ENCODE data around the gene EVA1C. TPM values are rescaled to one million over a fixed set of nuclear protein-coding genes. Genes with fewer than 3 reads are reported as not detected.

The EVA1C gene
- total and polyA plus RNA-seq, 10 of the 15 experiments (the other 5 are each of a cell fraction or from before 2014, with no cell fraction given): 0.13 to 0.56 (median 0.34) TPM; not detected in 7

DNA sequence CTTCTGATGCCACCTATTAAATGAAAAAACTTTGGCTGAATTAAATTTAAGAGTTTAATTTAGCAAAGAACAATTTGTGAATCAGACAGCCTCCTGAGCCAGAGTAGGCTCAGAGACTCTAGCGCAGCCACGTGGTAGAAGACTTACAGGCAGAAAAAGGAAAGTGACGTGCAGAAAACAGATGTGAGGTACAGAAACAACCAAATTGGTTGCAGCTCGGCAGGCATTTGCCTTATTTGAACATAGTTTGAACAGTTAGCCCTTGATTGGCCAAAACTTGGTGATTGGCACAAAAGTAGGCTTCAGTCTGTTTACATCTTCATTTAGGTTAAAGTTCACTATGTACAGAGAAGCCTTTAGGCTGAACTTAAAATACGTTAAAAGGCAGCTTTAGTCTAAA lies 149.9 kb downstream of the EVA1C start:
- ATAC-seq (no peak), FAIRE-seq (no peak), DNase-seq (ENCODE audit: low read depth, low spot score) (no peak)
- Histone ChIP-seq H3K4me1 (ENCODE audit: control insufficient read depth, insufficient read depth, low read length) (no peaks in the 10 kb centered on the region), H3K27me3 (replicated peaks in 1 of 2; ENCODE audit: control insufficient read depth in 2 of 2, insufficient read depth in 2 of 2, low read length in 1 of 2) (no peaks in the 10 kb centered on the region), H3K9me3 (replicated peaks; ENCODE audit: control insufficient read depth, insufficient read depth, low read length) (peaks cover 1% of the 10 kb centered on the region; the same call in 1 of the 3 replicates), H3K4me3 (no peak overlapping the region), H3K36me3 (ENCODE audit: control insufficient read depth in 2 of 2, insufficient read depth in 2 of 2, low read length in 1 of 2) (no peaks in the 10 kb centered on the region), H3K4me2 (ENCODE audit: control insufficient read depth, insufficient read depth) (no peak overlapping the region), H2AFZ (ENCODE audit: control insufficient read depth, low read depth, low read length) (no peak overlapping the region), H3K79me2 (ENCODE audit: control insufficient read depth, insufficient read depth, low read length) (no peaks in the 10 kb centered on the region), H3K27ac (ENCODE audit: control insufficient read depth, insufficient read depth) (no peak overlapping the region), H4K20me1 (ENCODE audit: control insufficient read depth, insufficient read depth) (no peaks in the 10 kb centered on the region), H3K9ac (ENCODE audit: control insufficient read depth, insufficient read depth, low read length) (no peak overlapping the region)
- no TSS peak for BruUV-seq (replicated peaks)
- ChIA-PET POLR2A (no interaction called here), SMC1A (ENCODE audit: uncharacterized antibody, unreplicated experiment) (no interaction called here), CTCF (interaction anchor here (1.2 to 1.5 kb wide), 2 partner anchors 24 to 39 kb away, joined by 4 to 5 read pairs; no protein-coding TSS in a partner anchor), RAD21 (ENCODE audit: unreplicated experiment) (no interaction called here)
- intact Hi-C loops (cut with micrococcal nuclease; ENCODE audit: unreplicated experiment) (loop anchor here (10.0 kb wide), 1 partner anchor 158 kb away; no protein-coding TSS in a partner anchor), in situ Hi-C loops (cut with MboI) (no loop called here)
- TF ChIP-seq SREBF1 (IDR thresholded peaks at IDR 0.05; ENCODE audit: low read length) (no peak), ZNF24 (IDR thresholded peaks at IDR 0.05) (no peak), TAF1 (IDR thresholded peaks at IDR 0.05; ENCODE audit: borderline replicate concordance, low read depth, low read length) (no peak), NBN (IDR thresholded peaks at IDR 0.05) (no peak), RBBP5 (conservative IDR thresholded peaks at IDR 0.05) (no peak), REST (IDR thresholded peaks at IDR 0.05; ENCODE audit: low read depth, low read length) (no peak), SMC3 (IDR thresholded peaks at IDR 0.05; ENCODE audit: borderline replicate concordance, low read length) (no peak), ZNF592 (IDR thresholded peaks at IDR 0.05) (no peak), HCFC1 (IDR thresholded peaks at IDR 0.05; ENCODE audit: low read length) (no peak), RELA (IDR thresholded peaks at IDR 0.05; ENCODE audit: borderline replicate concordance, partially characterized antibody) (no peak), ZZZ3 (IDR thresholded peaks at IDR 0.05; ENCODE audit: control insufficient read depth, insufficient read length, low read depth) (no peak), WRNIP1 (IDR thresholded peaks at IDR 0.05; ENCODE audit: borderline replicate concordance, low read depth, low read length) (no peak)
- TF ChIP-seq, protein P1, sequence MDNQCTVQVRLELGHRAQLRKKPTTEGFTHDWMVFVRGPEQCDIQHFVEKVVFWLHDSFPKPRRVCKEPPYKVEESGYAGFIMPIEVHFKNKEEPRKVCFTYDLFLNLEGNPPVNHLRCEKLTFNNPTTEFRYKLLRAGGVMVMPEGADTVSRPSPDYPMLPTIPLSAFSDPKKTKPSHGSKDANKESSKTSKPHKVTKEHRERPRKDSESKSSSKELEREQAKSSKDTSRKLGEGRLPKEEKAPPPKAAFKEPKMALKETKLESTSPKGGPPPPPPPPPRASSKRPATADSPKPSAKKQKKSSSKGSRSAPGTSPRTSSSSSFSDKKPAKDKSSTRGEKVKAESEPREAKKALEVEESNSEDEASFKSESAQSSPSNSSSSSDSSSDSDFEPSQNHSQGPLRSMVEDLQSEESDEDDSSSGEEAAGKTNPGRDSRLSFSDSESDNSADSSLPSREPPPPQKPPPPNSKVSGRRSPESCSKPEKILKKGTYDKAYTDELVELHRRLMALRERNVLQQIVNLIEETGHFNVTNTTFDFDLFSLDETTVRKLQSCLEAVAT (IDR thresholded peaks at IDR 0.05): no peak
- TF ChIP-seq, protein P2, sequence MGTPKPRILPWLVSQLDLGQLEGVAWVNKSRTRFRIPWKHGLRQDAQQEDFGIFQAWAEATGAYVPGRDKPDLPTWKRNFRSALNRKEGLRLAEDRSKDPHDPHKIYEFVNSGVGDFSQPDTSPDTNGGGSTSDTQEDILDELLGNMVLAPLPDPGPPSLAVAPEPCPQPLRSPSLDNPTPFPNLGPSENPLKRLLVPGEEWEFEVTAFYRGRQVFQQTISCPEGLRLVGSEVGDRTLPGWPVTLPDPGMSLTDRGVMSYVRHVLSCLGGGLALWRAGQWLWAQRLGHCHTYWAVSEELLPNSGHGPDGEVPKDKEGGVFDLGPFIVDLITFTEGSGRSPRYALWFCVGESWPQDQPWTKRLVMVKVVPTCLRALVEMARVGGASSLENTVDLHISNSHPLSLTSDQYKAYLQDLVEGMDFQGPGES (IDR thresholded peaks at IDR 0.05): no peak
- 37% methylated on average over 5 of the region's 5 CpGs for WGBS (ENCODE audit: insufficient coverage, insufficient replicate concordance, low lambda C conversion rate, missing lambda C conversion rate)
